Measurements from ENCODE around the gene GNG10.
"Not testable (repeated sequence)": the region's sequence is repeated elsewhere in the genome, so short reads cannot be mapped to it uniquely, and the experiment has no call there.

GNG10 gene

GRCh38 chr9:111663301-111663823, 2.0 kb downstream of the GNG10 start:
- no peak overlapping the region for H3K4me3 ChIP-seq (ENCODE audit: control insufficient read depth, low read depth, low read length)
- TF ChIP-seq, protein P1, sequence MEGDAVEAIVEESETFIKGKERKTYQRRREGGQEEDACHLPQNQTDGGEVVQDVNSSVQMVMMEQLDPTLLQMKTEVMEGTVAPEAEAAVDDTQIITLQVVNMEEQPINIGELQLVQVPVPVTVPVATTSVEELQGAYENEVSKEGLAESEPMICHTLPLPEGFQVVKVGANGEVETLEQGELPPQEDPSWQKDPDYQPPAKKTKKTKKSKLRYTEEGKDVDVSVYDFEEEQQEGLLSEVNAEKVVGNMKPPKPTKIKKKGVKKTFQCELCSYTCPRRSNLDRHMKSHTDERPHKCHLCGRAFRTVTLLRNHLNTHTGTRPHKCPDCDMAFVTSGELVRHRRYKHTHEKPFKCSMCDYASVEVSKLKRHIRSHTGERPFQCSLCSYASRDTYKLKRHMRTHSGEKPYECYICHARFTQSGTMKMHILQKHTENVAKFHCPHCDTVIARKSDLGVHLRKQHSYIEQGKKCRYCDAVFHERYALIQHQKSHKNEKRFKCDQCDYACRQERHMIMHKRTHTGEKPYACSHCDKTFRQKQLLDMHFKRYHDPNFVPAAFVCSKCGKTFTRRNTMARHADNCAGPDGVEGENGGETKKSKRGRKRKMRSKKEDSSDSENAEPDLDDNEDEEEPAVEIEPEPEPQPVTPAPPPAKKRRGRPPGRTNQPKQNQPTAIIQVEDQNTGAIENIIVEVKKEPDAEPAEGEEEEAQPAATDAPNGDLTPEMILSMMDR (conservative IDR thresholded peaks at IDR 0.05; ENCODE audit: control insufficient read depth, insufficient read depth, low read depth, low read length): no peak
- DNase-seq (ENCODE audit: low read depth): no peak

GRCh38 chr9:111668026-111668573, 6.7 kb downstream of the GNG10 start:
- TF ChIP-seq, protein P1 (conservative IDR thresholded peaks at IDR 0.05; ENCODE audit: control insufficient read depth, insufficient read depth, low read depth, low read length): no peak
- H3K4me3 ChIP-seq (ENCODE audit: control insufficient read depth, low read depth, low read length): no peak overlapping the region
- peak; percentile 51 for DNase-seq (ENCODE audit: low read depth)

GRCh38 chr9:111668601-111669000, 7.2 kb downstream of the GNG10 start:
- DNase-seq (ENCODE audit: low read depth); H3K4me3 ChIP-seq (ENCODE audit: control insufficient read depth, low read depth, low read length): not testable (repeated sequence)

DNA sequence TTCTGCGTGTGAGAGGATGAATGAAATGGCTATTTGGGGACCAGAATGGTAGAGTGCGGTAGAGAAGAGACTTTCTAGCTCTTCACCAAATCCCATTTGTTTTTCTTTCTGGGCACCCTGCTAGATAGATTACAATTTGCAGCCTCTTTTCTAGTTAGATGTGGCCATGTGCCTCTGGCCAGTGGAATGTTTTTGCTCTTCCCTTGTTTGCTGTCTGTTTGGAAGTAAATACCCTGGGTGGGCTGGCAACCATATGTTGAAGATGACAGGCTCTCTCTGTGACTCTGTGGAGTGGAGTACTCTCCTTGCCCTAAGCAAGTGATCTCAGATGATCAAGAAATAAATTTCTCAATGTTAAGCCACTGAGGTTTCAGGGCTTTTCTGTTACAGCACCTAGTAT, 12.9 kb downstream of the GNG10 start:
- H3K4me3 ChIP-seq (ENCODE audit: control insufficient read depth, low read depth, low read length): no peak overlapping the region
- TF ChIP-seq, protein P1 (conservative IDR thresholded peaks at IDR 0.05; ENCODE audit: control insufficient read depth, insufficient read depth, low read depth, low read length): no peak
- no peak for DNase-seq (ENCODE audit: low read depth)

DNA sequence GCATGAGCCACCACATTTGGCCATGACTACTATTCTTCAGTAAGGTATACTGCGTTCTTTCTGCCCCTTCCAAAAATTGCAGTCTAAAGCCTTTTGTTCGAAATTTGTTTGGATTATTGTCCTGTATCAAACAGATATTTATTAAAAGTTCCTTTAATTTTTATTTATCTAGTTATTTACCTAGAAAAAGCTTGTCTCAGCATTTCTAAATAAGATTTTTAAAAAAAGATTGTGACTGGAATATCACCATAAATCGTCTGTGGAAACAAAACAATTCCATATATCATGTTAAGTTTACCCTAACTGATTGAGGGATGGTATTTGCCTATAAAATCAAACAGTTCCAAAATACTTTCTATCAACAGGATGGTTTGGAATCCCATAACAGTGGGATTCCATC, 14.7 kb downstream of the GNG10 start:
- H3K4me3 ChIP-seq (ENCODE audit: control insufficient read depth, low read depth, low read length): no peak overlapping the region
- TF ChIP-seq, protein P1 (conservative IDR thresholded peaks at IDR 0.05; ENCODE audit: control insufficient read depth, insufficient read depth, low read depth, low read length): no peak
- no peak for DNase-seq (ENCODE audit: low read depth)

DNA sequence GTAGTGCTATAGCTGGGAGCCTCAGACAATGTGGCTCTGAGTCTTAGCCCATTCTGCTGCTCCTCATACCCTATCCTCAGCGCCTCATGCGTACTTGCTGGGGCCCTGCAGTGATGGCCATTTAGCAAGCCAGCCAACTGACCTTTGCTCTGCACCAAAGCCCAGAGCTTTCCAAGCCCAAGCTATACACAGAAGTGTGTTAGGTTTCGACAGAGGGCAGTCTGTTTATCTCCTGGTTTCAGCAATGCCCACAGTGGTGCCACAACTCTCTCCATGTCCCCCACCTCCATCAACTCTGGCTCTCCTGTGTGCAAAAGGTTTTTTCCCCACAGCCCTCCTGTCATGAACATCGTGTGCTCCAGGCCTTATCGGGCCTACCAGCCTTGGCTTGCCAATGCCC, 16.9 kb downstream of the GNG10 start:
- TF ChIP-seq, protein P1 (conservative IDR thresholded peaks at IDR 0.05; ENCODE audit: control insufficient read depth, insufficient read depth, low read depth, low read length): no peak
- no peak overlapping the region for H3K4me3 ChIP-seq (ENCODE audit: control insufficient read depth, low read depth, low read length)

DNA sequence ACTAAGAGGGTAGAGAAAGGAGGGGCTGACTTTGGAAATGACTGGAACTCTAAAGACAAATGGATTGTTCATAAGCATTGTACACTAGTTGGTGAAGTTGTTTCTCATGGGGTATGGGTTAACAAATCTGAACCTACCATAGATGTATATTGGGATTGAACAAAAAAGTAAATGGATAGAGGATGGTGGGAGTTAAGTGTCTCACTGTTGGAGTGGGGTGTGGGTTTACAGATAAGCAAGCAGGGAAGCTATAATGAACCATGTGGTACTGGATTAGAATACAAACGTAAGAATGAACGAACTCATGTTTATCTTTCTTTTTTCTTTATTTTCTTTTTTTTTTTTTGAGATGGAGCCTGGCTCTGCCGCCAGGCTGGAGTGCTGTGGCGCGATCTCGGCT, 17.8 kb downstream of the GNG10 start:
- DNase-seq (ENCODE audit: low read depth): no peak
- TF ChIP-seq, protein P1 (conservative IDR thresholded peaks at IDR 0.05; ENCODE audit: control insufficient read depth, insufficient read depth, low read depth, low read length): no peak
- no peak overlapping the region for H3K4me3 ChIP-seq (ENCODE audit: control insufficient read depth, low read depth, low read length)

More for the DNA sequence above, 16.9 kb downstream of the GNG10 start:
- DNase-seq (ENCODE audit: low read depth): no peak

Measured in fibroblast of mammary gland (primary cell).